ENCODE data around the gene TRAF5. TPM values are rescaled to one million over a fixed set of nuclear protein-coding genes. Genes with fewer than 3 reads are reported as not detected.

Gene TRAF5
- total and polyA plus RNA-seq, 7 donors, result 1.1 to 5.1 (median 1.8) TPM

- TF ChIP-seq CTCF (IDR thresholded peaks at IDR 0.05), result no peak
- 94 to 97% (median 95%) methylated on average over 2 of the region's 2 CpGs for WGBS, 3 donors
- intact Hi-C loops (cut with DNase I), result no loop called here
- no peaks in the 10 kb centered on the region for H3K9me3 ChIP-seq
- H3K27ac ChIP-seq, result no peak overlapping the region
- no peaks in the 10 kb centered on the region for H3K4me1 ChIP-seq
- no peaks in the 10 kb centered on the region for H3K27me3 ChIP-seq (ENCODE audit: insufficient read depth in 3 of 3, low read length in 2 of 3)
- ATAC-seq (no peak), DNase-seq (no peak)
- no peak overlapping the region for H3K4me3 ChIP-seq
- H3K36me3 ChIP-seq (ENCODE audit: insufficient read depth in 1 of 2, low read depth in 1 of 2), result no peaks in the 10 kb centered on the region
These were observed 25.8 kb downstream of the TRAF5 start for GRCh38 chr1:211352465-211352864.

GRCh38 chr1:211352985-211353515 is 26.4 kb downstream of the TRAF5 start:
- no peaks in the 10 kb centered on the region for H3K36me3 ChIP-seq (ENCODE audit: insufficient read depth in 1 of 2, low read depth in 1 of 2)
- no peaks in the 10 kb centered on the region for H3K27me3 ChIP-seq (ENCODE audit: insufficient read depth in 3 of 3, low read length in 2 of 3)
- intact Hi-C loops (cut with DNase I), result no loop called here
- WGBS, 3 donors, result 81 to 93% (median 87%) methylated on average over 8 of the region's 8 CpGs
- no peaks in the 10 kb centered on the region for H3K4me1 ChIP-seq
- H3K4me3 ChIP-seq, result no peak overlapping the region
- no peak overlapping the region for H3K27ac ChIP-seq
- DNase-seq (no peak), ATAC-seq (no peak)
- no peaks in the 10 kb centered on the region for H3K9me3 ChIP-seq
- TF ChIP-seq CTCF (IDR thresholded peaks at IDR 0.05), result peak; percentile 42

- no peak for DNase-seq
- no peak for TF ChIP-seq CTCF (IDR thresholded peaks at IDR 0.05)
- Histone ChIP-seq H3K4me3 (no peak overlapping the region), H3K4me1 (no peaks in the 10 kb centered on the region), H3K9me3 (no peaks in the 10 kb centered on the region), H3K27me3 (ENCODE audit: insufficient read depth in 3 of 3, low read length in 2 of 3) (no peaks in the 10 kb centered on the region), H3K27ac (no peak overlapping the region), H3K36me3 (ENCODE audit: insufficient read depth in 1 of 2, low read depth in 1 of 2) (no peaks in the 10 kb centered on the region)
- 0 to 52% (median 3%) methylated on average over 1 of the region's 1 CpG for WGBS, 3 donors
- ATAC-seq, result no peak
- intact Hi-C loops (cut with DNase I), result no loop called here
These were observed 27.1 kb downstream of the TRAF5 start for GRCh38 chr1:211353562-211354212.

GRCh38 chr1:211355873-211356272 is 29.2 kb downstream of the TRAF5 start:
- Histone ChIP-seq H3K36me3 (ENCODE audit: insufficient read depth in 1 of 2, low read depth in 1 of 2) (no peaks in the 10 kb centered on the region), H3K4me3 (no peak overlapping the region), H3K27ac (no peak overlapping the region), H3K9me3 (no peaks in the 10 kb centered on the region), H3K27me3 (ENCODE audit: insufficient read depth in 3 of 3, low read length in 2 of 3) (no peaks in the 10 kb centered on the region), H3K4me1 (no peaks in the 10 kb centered on the region)
- DNase-seq (no peak), ATAC-seq (no peak)
- intact Hi-C loops (cut with DNase I), result no loop called here
- TF ChIP-seq CTCF (IDR thresholded peaks at IDR 0.05), result no peak
- 93 to 98% (median 95%) methylated on average over 4 of the region's 4 CpGs for WGBS, 3 donors
